ENCODE data around the gene ROR2. TPM values are rescaled to one million over a fixed set of nuclear protein-coding genes. Genes with fewer than 3 reads are reported as not detected.

Gene ROR2
- total RNA-seq, 4 donors from 2014 or later = 1.8 to 4.2 (median 2.7) TPM

DNA sequence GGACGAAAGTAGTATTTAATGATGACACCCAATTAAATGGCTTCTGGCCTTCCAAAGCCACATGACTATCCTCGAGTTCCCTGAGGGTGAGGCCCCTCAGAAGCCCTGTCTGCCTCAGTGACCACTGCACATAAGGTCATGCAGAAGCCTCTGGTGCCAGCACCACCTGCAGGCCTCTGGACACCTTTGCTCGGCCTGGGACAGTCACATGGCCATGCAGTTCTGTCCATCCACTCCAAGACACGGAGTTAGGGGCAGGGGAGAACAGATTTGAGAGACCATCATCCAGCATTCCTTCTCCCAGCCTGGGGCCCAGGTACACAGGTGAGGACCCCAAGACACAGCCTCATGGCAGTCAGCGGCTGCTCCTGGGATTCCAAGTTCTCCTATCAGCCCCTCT is 145.0 kb downstream of the ROR2 start:
- Histone ChIP-seq H3K27me3 (no peaks in the 10 kb centered on the region), H3K9me3 (no peaks in the 10 kb centered on the region), H3K4me1 (no peaks in the 10 kb centered on the region), H3K27ac (no peak overlapping the region), H3K4me3 (no peak overlapping the region), H3K36me3 (no peaks in the 10 kb centered on the region)
- WGBS, 2 donors = 79 to 83% methylated on average over 5 of the region's 5 CpGs
- no peak for DNase-seq (ENCODE audit: low spot score in 2 of 2)
- no peak for TF ChIP-seq EP300 (IDR thresholded peaks at IDR 0.05)
- TF ChIP-seq, protein P1, sequence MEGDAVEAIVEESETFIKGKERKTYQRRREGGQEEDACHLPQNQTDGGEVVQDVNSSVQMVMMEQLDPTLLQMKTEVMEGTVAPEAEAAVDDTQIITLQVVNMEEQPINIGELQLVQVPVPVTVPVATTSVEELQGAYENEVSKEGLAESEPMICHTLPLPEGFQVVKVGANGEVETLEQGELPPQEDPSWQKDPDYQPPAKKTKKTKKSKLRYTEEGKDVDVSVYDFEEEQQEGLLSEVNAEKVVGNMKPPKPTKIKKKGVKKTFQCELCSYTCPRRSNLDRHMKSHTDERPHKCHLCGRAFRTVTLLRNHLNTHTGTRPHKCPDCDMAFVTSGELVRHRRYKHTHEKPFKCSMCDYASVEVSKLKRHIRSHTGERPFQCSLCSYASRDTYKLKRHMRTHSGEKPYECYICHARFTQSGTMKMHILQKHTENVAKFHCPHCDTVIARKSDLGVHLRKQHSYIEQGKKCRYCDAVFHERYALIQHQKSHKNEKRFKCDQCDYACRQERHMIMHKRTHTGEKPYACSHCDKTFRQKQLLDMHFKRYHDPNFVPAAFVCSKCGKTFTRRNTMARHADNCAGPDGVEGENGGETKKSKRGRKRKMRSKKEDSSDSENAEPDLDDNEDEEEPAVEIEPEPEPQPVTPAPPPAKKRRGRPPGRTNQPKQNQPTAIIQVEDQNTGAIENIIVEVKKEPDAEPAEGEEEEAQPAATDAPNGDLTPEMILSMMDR (IDR thresholded peaks at IDR 0.05) = no peak

DNA sequence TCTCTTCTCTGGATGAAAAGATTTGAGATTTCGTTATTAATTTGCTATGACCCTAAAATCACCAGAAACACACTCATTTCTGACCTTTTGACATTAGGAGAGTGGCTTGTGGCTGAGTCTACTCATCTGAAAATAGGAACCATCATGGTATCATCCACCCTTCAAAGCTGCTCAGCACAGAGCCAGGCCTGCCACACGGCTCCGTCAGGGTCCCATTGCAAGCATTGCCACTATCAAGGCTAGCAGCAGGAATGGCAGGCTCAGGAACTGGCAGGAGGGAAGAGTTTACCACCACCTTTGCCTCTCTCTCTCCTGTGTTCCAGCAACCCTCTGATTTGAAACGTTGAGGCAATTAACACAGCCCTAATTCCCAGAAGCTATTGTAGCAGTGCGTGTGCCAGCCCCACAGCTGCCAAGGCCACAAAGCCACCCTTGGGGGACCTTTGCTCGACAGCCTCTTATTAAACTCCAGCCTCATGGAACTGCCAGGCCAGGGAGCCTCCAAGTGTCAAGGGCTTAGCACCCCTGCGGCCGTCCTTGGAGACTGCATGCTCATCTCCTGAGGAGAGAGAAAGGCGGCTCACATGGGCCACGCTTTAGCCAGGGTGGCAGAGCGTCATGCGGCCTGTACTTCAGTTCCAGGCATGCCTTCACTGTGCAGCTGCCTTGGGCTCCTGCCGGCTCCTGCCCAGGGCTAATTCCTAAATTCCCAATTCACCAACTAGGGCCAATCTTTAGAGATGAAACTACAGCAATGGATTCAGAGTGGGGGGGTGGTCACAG is 145.9 kb downstream of the ROR2 start:
- WGBS, 2 donors = 80 to 84% methylated on average over 13 of the region's 13 CpGs
- Histone ChIP-seq H3K4me1 (no peaks in the 10 kb centered on the region), H3K27ac (no peak overlapping the region)

DNA sequence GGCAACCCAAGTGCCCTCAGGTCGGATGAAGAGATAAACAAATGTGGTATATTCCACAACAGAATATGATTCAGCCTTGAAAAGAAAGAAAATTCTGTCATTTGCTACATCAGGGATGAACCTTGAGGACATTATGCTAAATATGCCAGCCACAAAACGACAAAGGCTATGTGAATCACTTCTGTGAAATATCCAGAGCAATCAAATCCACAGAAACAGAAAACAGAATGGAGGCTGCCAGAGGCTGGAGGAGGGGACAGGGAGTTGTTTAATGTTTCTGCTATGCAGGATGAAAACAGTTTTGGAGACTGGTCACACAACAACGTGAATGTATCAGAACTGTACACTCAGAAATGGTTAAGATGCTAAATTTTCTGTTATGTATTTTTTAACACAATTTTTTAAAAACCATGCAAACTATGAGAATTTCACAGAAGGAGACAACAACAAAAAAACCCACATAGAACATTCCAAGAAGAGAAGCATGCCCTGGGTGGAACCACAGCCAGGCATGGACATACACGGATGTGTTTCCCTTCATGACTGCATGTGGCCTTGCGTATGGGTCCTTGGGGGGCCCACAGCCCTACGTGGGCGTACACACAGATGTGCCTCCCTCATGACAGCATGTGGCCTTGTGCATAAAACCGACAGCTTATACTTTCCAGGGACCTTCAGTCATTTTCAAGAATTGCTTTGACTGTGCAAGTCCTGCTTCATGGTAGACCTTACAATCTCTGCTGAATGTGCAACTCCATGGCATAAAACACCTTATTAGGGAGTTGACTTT is 146.7 kb downstream of the ROR2 start:
- DNase-seq (ENCODE audit: low spot score in 2 of 2) = no peak
- no peak overlapping the region for H3K4me3 ChIP-seq
- peaks cover 0 to 6% (median 0%) of the 10 kb centered on the region in 4 donors for H3K4me1 ChIP-seq
- H3K27ac ChIP-seq = no peak overlapping the region
- 37 to 55% methylated on average over 8 of the region's 8 CpGs for WGBS, 2 donors
- H3K9me3 ChIP-seq = no peaks in the 10 kb centered on the region
- TF ChIP-seq, protein P1 (IDR thresholded peaks at IDR 0.05) = no peak
- TF ChIP-seq POLR2A (IDR thresholded peaks at IDR 0.05) (no peak), EP300 (IDR thresholded peaks at IDR 0.05) (no peak)
- no peaks in the 10 kb centered on the region for H3K27me3 ChIP-seq
- H3K36me3 ChIP-seq = no peaks in the 10 kb centered on the region

More for the DNA sequence above, 145.9 kb downstream of the ROR2 start:
- no peak for TF ChIP-seq POLR2A (IDR thresholded peaks at IDR 0.05)
- TF ChIP-seq, protein P1 (IDR thresholded peaks at IDR 0.05) = no peak
- no peak for TF ChIP-seq EP300 (IDR thresholded peaks at IDR 0.05)
- Histone ChIP-seq H3K4me3 (no peak overlapping the region), H3K36me3 (no peaks in the 10 kb centered on the region), H3K27me3 (no peaks in the 10 kb centered on the region), H3K9me3 (no peaks in the 10 kb centered on the region)
- no peak for DNase-seq (ENCODE audit: low spot score in 2 of 2)

DNA sequence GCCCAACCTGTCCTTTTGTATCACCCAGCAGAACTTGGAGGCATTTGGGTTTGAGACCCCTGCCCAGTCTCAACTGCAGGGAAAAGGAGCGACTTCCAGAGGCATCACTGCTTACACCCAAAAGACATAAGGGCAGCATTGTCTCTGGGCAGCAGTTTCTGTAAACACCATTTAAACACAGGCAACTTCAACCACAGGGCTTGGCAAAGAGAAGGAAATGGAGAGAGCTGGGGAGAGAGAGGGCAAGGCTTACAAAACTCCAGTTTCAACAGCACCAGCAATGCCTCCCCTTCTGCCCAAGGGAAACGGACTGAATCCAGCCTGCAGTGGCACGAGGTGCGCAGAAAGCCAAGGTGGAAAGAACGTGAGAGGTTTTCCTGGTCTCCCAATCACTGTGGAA is 147.6 kb downstream of the ROR2 start:
- no peaks in the 10 kb centered on the region for H3K9me3 ChIP-seq
- peaks cover 0 to 6% (median 0%) of the 10 kb centered on the region in 4 donors for H3K4me1 ChIP-seq
- no peak for DNase-seq (ENCODE audit: low spot score in 2 of 2)
- 66 to 77% methylated on average over 5 of the region's 5 CpGs for WGBS, 2 donors
- H3K27me3 ChIP-seq = no peaks in the 10 kb centered on the region
- H3K27ac ChIP-seq = no peak overlapping the region
- TF ChIP-seq POLR2A (IDR thresholded peaks at IDR 0.05) (no peak), EP300 (IDR thresholded peaks at IDR 0.05) (no peak)
- TF ChIP-seq, protein P1 (IDR thresholded peaks at IDR 0.05) = no peak
- no peak overlapping the region for H3K4me3 ChIP-seq
- no peaks in the 10 kb centered on the region for H3K36me3 ChIP-seq

DNA sequence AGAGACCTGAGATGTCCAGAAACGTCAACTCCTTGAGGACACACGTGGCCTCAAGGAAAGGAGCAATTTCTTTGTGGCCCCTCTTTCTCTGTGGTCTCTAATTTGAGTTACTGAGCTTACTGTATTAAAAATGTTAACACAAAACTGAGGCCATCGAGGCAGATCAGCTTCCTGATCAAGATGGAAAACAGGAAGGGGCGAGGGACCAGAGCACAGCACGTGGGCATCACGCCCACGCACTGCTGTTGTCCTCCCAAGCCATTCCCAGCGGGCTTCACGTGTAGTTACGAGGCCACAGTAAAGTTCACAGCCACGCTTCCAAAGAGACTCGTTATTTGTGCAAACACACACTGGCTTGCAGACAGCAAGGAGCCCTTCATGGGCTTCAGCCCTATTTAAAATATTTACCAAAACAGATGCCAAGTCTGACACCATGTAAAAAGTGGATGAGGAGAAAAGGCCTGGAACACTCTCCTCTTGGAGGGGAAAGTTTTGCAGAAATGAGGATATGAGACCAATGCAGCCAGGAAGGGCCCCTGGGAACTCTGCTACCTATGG is 149.5 kb downstream of the ROR2 start:
- H3K27ac ChIP-seq = no peak overlapping the region
- DNase-seq (ENCODE audit: low spot score in 2 of 2) = no peak
- WGBS, 2 donors = 65 to 71% methylated on average over 12 of the region's 12 CpGs
- peaks cover 0 to 6% (median 0%) of the 10 kb centered on the region in 4 donors for H3K4me1 ChIP-seq
- no peaks in the 10 kb centered on the region for H3K27me3 ChIP-seq
- H3K4me3 ChIP-seq = no peak overlapping the region
- H3K36me3 ChIP-seq = no peaks in the 10 kb centered on the region
- H3K9me3 ChIP-seq = no peaks in the 10 kb centered on the region
- TF ChIP-seq POLR2A (IDR thresholded peaks at IDR 0.05) (no peak), EP300 (IDR thresholded peaks at IDR 0.05) (no peak)
- TF ChIP-seq, protein P1 (IDR thresholded peaks at IDR 0.05) = no peak
